Retinal pigment epithelial cell (primary cell): ENCODE data around the gene KRTAP5-1.

Experiments used
- DNase-seq: peaks from one replicate; pipeline ENCODE4 v3.0.0-alpha.2; 2010; ENCODE audit warnings: low read depth
- H3K4me3 ChIP-seq: 2 replicates; pipeline ENCODE4 v1.5.1; 2011; ENCODE audit warnings: mild to moderate bottlenecking, low read length, control low read depth, moderate library complexity
- CTCF ChIP-seq: conservative IDR thresholded peaks from 2 replicates; pipeline ENCODE4 v1.5.1; 2011; ENCODE audit warnings: low read depth, low read length, control low read depth, inconsistent platforms

KRTAP5-1 gene

GRCh38 chr11:1557051-1557884 lies 27.8 kb downstream of the KRTAP5-1 start:
- TF ChIP-seq CTCF: no peak
- H3K4me3 ChIP-seq: no peak overlapping the region
- no peak for DNase-seq

GRCh38 chr11:1556278-1556902 lies 28.7 kb downstream of the KRTAP5-1 start:
- no peak overlapping the region for H3K4me3 ChIP-seq
- TF ChIP-seq CTCF: no peak
- DNase-seq: no peak

GRCh38 chr11:1555713-1556153 lies 29.4 kb downstream of the KRTAP5-1 start:
- TF ChIP-seq CTCF: no peak
- DNase-seq: no peak
- H3K4me3 ChIP-seq: no peak overlapping the region

- no peak for DNase-seq
- H3K4me3 ChIP-seq: no peak overlapping the region
- no peak for TF ChIP-seq CTCF
Measured at GRCh38 chr11:1554981-1555712, 29.9 kb downstream of the KRTAP5-1 start.

GRCh38 chr11:1553808-1554594 lies 31.1 kb downstream of the KRTAP5-1 start:
- TF ChIP-seq CTCF: peak; percentile 5
- H3K4me3 ChIP-seq: no peak overlapping the region
- no peak for DNase-seq

- DNase-seq: no peak
- peak; percentile 13 for TF ChIP-seq CTCF
- no peak overlapping the region for H3K4me3 ChIP-seq
Measured at GRCh38 chr11:1549338-1550330, 35.4 kb downstream of the KRTAP5-1 start.
